ENCODE results near the gene FERMT2.
"Not testable (repeated sequence)": the region's sequence is repeated elsewhere in the genome, so short reads cannot be mapped to it uniquely, and the experiment has no call there.

FERMT2 gene

DNA sequence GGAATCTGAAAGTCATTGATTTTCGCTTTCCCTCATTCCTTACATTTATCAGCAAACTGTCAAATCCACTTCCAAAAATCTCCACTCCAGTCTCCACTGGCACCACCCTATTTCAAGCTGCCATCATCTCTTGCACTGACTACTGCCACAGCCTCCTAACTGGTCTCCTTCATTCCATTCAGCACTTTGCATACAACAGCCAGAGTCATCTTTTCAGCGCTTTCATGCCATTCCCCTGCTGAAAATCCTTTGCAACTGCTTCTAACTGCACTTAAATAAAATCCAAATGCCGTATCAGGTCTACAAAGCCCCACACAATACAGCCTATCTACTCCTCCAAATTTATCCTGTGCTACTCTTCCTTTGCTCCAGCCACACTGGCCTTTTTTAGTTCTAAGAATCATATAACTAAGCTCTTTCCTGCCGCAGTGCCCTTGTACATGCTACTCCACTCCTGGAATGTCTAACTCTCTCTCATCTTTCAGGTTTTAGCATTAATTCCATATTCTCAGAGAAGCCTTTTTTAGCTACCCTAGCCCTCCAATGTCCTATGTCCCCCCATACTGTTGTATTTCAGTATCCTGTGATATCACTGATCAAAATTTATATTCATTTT lies 21.6 kb downstream of the FERMT2 start:
- TF ChIP-seq, protein P1, sequence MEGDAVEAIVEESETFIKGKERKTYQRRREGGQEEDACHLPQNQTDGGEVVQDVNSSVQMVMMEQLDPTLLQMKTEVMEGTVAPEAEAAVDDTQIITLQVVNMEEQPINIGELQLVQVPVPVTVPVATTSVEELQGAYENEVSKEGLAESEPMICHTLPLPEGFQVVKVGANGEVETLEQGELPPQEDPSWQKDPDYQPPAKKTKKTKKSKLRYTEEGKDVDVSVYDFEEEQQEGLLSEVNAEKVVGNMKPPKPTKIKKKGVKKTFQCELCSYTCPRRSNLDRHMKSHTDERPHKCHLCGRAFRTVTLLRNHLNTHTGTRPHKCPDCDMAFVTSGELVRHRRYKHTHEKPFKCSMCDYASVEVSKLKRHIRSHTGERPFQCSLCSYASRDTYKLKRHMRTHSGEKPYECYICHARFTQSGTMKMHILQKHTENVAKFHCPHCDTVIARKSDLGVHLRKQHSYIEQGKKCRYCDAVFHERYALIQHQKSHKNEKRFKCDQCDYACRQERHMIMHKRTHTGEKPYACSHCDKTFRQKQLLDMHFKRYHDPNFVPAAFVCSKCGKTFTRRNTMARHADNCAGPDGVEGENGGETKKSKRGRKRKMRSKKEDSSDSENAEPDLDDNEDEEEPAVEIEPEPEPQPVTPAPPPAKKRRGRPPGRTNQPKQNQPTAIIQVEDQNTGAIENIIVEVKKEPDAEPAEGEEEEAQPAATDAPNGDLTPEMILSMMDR (conservative IDR thresholded peaks at IDR 0.05; ENCODE audit: low read length) = no peak
- no peak for DNase-seq (ENCODE audit: low read depth)

DNA sequence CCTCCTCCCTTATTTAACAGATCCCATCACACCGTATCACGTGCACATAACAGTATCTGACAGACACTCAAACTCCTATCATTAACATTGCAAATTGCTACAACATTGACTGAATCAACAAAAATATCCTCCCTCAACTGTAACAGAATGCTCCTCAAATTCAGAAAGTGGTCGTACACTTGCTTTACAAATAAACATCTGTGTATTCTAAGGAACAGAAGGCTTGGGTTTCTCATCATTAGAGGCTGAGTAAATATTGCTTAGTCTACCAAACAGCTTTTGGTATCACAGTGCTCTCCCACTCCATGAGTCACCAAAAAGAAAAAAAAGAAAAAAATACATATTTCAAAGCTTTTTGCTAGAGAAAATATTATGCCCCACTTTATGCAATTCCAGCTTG lies 23.9 kb downstream of the FERMT2 start:
- no peak overlapping the region for H3K4me3 ChIP-seq (ENCODE audit: low read length)
- peak; percentile 48 for DNase-seq (ENCODE audit: low read depth)
- TF ChIP-seq, protein P1 (conservative IDR thresholded peaks at IDR 0.05; ENCODE audit: low read length) = no peak

More for the DNA sequence above, 21.6 kb downstream of the FERMT2 start:
- no peak overlapping the region for H3K4me3 ChIP-seq (ENCODE audit: low read length)

DNA sequence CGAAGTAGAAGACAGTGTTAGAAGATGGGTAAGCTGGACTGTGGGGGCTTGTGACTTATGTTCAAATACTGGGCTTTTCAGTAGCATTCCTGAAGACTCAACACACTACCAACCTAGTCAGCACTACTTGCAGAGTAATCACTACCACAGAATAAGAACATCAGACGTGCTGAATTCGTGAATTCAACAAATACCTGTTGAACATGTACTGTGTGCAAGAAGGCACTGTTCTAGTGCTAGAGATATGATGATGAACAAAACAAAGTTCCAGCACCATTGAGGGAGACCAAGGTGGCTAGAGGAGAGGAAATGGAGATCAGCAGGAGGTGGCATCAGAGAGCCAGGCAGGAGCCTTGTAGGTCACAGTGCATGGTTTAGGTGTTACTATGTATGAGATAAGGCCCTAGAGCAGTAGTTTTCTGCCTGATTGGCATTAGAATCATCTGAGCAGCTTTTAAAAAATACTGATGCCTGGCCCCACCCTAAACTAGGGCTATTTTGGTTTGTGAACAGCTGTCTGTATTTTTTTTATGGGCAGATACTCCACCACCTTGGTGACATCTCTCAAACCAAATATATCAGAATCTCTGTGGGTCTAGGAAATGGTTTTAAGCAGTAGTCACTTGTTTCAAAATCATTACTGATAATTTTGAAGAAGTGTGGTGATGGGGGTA lies 26.8 kb downstream of the FERMT2 start:
- DNase-seq (ENCODE audit: low read depth) = no peak
- TF ChIP-seq, protein P1 (conservative IDR thresholded peaks at IDR 0.05; ENCODE audit: low read length) = peak; percentile 12; the same call in 1 of the 2 replicates
- no peak overlapping the region for H3K4me3 ChIP-seq (ENCODE audit: low read length)

DNA sequence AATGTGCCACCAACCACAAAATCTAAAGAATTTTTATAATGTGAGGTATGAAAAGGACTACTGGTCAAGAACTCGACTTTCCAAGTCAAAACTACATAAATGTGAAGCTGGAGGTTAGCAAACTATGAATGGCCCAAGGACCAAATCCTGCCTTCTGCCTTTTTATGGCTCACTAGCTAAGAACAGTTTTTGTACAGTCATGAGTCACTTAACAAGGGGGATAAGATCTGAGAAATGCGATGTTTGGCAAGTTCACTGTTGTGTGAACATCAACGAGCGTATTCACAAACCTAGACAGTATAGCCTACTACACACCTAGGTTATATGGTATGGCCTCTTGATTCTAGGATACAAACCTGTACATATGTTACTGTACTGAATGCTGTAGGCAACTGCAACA lies 28.2 kb downstream of the FERMT2 start:
- H3K4me3 ChIP-seq (ENCODE audit: low read length) = no peak overlapping the region
- peak; percentile 50 for DNase-seq (ENCODE audit: low read depth)
- TF ChIP-seq, protein P1 (conservative IDR thresholded peaks at IDR 0.05; ENCODE audit: low read length) = no peak

DNA sequence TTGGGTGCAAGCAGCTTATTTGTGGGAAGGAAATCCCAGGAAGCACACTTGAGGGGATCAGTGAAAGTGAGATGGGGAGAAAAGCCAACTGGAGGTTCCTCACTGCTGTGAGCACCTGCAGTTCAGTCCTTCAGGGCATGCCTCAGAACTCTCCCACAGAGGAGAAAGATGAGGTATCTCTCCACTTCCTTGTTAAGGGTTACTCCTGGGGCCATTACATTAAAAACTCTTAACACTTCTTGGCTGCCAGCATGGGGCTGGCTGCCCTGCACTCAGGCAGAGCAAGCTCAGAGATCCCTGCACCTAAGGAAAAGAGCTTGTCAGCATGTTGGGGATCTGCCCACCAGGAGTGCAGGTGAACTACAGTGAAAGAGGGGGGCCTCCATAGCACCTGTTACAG lies 28.8 kb downstream of the FERMT2 start:
- TF ChIP-seq, protein P1 (conservative IDR thresholded peaks at IDR 0.05; ENCODE audit: low read length) = no peak
- no peak overlapping the region for H3K4me3 ChIP-seq (ENCODE audit: low read length)
- no peak for DNase-seq (ENCODE audit: low read depth)

DNA sequence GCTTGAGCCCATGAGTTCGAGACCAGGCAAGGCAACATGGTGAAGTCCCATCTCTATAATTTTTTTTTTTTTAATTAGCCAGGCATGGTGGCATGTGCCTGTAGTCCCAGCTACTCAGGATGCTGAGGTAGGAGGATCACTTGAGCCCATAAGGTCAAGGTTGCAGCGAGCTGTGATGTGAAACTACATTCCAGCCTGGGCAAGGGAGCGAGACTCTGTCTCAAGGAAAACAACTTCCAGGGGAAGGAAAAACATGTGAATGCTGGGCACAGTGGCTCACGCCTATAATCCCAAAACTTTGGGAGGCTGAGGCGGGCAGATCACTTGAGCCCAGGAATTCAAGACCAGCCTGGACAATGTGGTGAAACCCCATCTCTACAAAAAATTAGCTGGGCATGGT lies 30.4 kb downstream of the FERMT2 start:
- DNase-seq (ENCODE audit: low read depth) = not testable (repeated sequence)

DNA sequence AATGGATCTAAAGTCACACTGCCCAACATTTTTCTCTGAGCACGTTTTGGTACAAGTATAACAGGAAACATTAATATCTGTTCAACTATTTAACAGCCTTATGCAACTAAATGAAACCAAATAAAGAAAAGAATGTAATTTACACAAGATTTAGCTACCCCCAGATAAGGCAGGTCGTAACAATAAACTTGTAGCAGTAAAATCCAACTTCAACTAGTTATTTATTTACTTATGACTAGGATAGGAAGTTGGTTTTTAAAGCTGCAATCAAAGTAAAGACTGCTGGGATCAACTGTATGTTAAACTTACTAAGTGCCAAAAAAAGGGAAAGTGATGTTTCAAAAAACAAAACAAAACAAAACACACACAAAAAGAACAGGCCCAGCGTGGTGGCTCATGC lies 30.9 kb downstream of the FERMT2 start:
- TF ChIP-seq, protein P1 (conservative IDR thresholded peaks at IDR 0.05; ENCODE audit: low read length) = no peak
- peak; percentile 77 for DNase-seq (ENCODE audit: low read depth)
- no peak overlapping the region for H3K4me3 ChIP-seq (ENCODE audit: low read length)

More for the DNA sequence above, 30.4 kb downstream of the FERMT2 start:
- not testable (repeated sequence) for H3K4me3 ChIP-seq (ENCODE audit: low read length)
